ENCODE measurements around the gene SLC25A23. TPM values are rescaled to one million over a fixed set of nuclear protein-coding genes. Genes with fewer than 3 reads are reported as not detected.
"Not testable (repeated sequence)": the region's sequence is repeated elsewhere in the genome, so short reads cannot be mapped to it uniquely, and the experiment has no call there.

SLC25A23 gene
- 34.7 TPM for polyA plus RNA-seq (2012; ENCODE audit: low read depth, missing spikeins)

- FAIRE-seq (peak; percentile 9), DNase-seq (ENCODE audit: insufficient read length, low spot score) (peak; percentile 93)
- TF ChIP-seq POU2F2 (IDR thresholded peaks at IDR 0.05; ENCODE audit: low read depth, low read length) (0 out of 2 replicates have a peak, but pooled peaks have one; percentile 51), POLR2A (IDR thresholded peaks at IDR 0.05; ENCODE audit: low read depth, low read length) (no peak)
Measured at GRCh38 chr19:6459262-6460098, at the start of gene SLC25A23. Gene SLC25A23, minus strand, starts transcription at chr19:6459792. Its CDS starts 164 bp downstream, at chr19:6459628.

DNA sequence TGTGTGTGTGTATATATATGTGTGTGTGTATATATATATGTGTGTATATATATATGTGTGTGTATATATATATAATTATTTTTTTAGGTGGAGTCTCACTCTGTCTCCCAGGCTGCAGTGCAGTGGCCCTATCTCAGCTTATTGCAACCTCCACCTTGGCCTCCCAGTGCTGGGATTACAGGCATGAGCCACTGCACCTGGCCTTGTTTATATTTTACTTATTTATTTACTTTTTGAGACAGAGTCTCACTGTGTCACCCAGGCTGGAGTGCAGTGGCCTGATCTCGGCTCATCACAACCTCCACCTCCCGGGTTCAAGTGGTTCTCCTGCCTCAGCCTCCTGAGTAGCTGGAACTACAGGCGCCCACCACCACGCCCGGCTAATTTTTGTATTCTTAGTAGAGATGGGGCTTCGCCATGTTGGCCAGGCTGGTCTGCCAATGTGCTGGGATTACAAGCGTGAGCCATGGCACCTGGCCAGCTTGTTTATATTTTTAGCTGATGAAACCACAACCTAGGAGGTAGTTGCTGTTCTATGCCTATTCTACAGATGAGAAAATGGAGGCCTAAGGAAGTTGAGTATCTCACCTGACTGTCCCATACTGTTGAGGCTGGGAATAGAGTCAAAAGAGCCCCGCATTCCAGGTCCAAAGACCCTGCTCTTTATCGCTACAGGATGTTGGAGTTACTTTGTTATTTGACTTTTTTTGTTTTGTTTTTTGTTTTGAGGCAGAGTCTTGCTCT is 48.6 kb upstream of the SLC25A23 start:
- FAIRE-seq; DNase-seq (ENCODE audit: insufficient read length, low spot score): not testable (repeated sequence)

DNA sequence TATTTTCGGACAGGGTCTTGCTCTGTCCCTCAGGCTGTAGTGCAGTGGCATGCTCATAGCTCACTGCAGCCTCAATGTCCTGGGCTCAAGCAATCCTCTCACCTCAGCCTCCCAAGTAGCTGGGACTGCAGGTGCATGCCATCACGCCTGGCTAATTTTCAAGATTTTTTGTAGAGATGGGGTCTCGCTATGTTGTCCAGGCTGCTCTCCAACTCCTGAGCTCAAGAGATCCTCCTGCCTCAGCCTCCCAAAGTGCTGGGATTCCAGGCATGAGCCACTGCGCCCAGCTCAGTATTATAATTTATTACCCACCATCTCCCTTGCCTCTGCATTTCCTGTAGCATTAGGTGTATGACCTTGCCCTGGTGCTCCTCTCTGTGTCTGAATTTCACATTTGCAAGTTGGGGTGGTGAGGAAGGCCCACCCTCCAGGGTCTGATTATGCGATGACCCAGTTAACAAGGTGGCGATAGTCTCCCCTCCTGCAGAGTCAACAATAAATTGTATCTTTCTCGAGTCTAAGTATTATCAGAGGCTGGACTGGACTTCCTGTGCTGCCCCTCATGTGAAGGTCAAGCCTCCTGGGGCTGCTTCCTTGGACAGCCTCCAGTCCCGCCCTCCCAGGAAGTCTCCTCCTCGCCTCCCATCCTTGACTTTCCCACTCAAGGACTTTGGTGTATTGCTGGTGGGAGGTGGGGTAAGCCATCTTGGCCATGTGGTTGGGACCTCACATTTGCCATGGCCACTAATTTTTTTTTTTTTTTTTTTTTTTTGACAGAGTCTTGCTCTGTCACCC is 44.0 kb upstream of the SLC25A23 start:
- no peak for TF ChIP-seq POLR2A (IDR thresholded peaks at IDR 0.05; ENCODE audit: low read depth, low read length)
- FAIRE-seq = no peak
- DNase-seq (ENCODE audit: insufficient read length, low spot score) = no peak

DNA sequence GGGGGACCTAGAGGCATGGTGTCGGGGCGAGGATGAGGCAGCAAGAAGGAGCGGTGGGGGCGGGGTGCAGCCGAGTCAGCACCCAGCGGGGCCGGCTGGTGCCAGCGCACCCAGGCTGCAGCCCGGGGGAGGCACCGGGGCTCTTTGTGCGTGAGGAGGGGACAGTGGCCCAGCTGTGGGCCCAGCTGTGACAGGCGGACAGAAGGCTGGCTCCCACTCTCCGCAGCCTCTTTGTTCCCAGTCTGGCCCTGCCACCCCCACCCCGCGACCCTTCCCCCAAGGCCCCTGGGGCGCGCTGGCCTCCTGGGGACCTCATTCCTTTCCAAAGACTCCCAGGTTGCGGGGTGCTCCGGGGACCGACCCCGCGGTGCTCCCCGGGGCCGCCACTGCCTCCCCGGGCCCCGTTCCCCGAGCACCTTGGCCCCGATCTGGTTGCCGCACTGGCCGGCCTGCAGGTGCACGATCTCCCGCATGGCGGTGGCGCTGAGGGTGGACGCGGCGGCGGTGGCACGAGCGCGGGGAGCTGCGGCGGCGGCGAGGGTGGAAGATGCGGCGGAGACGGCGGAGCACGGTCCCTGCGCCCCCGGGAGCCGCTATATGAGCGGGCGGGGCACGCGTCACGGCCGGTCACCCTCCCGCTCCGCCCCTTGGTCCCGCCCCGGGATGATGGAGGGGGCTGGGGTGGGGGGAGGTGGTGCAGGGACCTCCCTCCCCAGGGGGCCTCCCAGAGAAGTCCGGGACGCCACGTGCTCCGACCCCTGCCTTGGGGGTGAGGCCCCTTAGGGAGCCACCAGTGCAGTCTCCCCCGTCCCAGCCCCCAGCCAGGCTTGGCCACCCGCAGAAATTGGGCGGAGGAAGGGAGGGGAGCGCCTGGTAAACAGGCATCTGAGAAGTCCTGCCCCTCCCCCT is 42.4 kb upstream of the SLC25A23 start, which contains the start of gene TUBB4A:
Gene TUBB4A, minus strand, starts transcription at position 570 of the 909 bp plus-strand sequence. Its CDS starts 97 bp downstream, at position 473.
- TF ChIP-seq TAF1 (IDR thresholded peaks at IDR 0.05; ENCODE audit: low read depth, low read length) (no peak), PAX5 (IDR thresholded peaks at IDR 0.05; ENCODE audit: insufficient read depth, low read length, severe bottlenecking) (peak; percentile 86)
- DNase-seq (ENCODE audit: insufficient read length, low spot score) (peak; percentile 79), FAIRE-seq (peak; percentile 95)

- no peak for TF ChIP-seq POLR2AphosphoS5 (IDR thresholded peaks at IDR 0.05; ENCODE audit: low read depth, low read length)
- TF ChIP-seq SPI1 (IDR thresholded peaks at IDR 0.05; ENCODE audit: low read depth, low read length) = no peak
- no peak for TF ChIP-seq POU2F2 (IDR thresholded peaks at IDR 0.05; ENCODE audit: low read depth, low read length)
- no peak for TF ChIP-seq PAX5 (IDR thresholded peaks at IDR 0.05; ENCODE audit: insufficient read depth, low read length, severe bottlenecking)
- TF ChIP-seq TAF1 (IDR thresholded peaks at IDR 0.05; ENCODE audit: low read depth, low read length) = no peak
- TF ChIP-seq POLR2A (IDR thresholded peaks at IDR 0.05; ENCODE audit: low read depth, low read length) = no peak
- FAIRE-seq (peak; percentile 43), DNase-seq (ENCODE audit: insufficient read length, low spot score) (no peak)
Measured at GRCh38 chr19:6500837-6501739, 41.5 kb upstream of the SLC25A23 start.

DNA sequence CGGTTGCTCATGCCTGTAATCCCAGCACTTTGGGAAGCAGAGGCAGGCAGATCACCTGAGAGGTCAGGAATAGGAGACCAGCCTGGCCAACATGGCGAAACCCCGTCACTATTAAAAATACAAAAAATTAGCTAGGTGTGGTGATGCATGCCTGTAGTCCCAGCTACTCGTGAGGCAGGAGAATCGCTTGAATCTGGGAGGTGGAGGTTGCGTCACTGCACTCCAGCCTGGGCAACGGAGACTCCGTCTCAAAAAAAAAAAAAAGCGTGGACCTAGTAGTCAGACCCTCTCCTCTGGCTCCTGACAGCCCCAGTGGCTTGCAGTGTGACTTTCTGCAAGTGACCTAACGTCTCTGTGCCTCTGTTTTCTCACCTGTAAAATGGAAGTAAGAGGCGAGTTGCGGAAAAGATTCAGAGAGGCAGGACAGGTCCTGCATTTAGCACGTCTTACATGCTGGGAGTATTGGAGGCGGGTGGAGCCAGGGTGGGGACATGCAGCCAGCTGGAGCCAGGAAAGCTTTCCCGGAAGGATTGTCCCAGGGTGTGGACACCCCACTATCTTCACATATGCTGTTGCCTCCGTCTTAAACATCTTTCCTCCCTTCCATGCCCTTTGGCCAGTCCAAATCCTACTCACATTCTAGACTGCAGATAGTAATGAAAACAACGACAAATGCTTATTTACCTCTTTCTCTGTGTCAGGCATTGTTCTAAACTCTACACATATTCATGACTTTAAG is 39.6 kb upstream of the SLC25A23 start:
- no peak for DNase-seq (ENCODE audit: insufficient read length, low spot score)
- TF ChIP-seq TAF1 (IDR thresholded peaks at IDR 0.05; ENCODE audit: low read depth, low read length) = no peak
- TF ChIP-seq PAX5 (IDR thresholded peaks at IDR 0.05; ENCODE audit: insufficient read depth, low read length, severe bottlenecking) = no peak
- no peak for TF ChIP-seq POLR2A (IDR thresholded peaks at IDR 0.05; ENCODE audit: low read depth, low read length)
- no peak for TF ChIP-seq SPI1 (IDR thresholded peaks at IDR 0.05; ENCODE audit: low read depth, low read length)
- TF ChIP-seq POU2F2 (IDR thresholded peaks at IDR 0.05; ENCODE audit: low read depth, low read length) = no peak
- TF ChIP-seq POLR2AphosphoS5 (IDR thresholded peaks at IDR 0.05; ENCODE audit: low read depth, low read length) = no peak
- no peak for FAIRE-seq

- FAIRE-seq = peak; percentile 55
- DNase-seq (ENCODE audit: insufficient read length, low spot score) = no peak
- TF ChIP-seq SPI1 (IDR thresholded peaks at IDR 0.05; ENCODE audit: low read depth, low read length) (peak; percentile 69), POLR2AphosphoS5 (IDR thresholded peaks at IDR 0.05; ENCODE audit: low read depth, low read length) (no peak), POU2F2 (IDR thresholded peaks at IDR 0.05; ENCODE audit: low read depth, low read length) (no peak)
Measured at GRCh38 chr19:6498294-6499036, 38.9 kb upstream of the SLC25A23 start.

- FAIRE-seq = no peak
- DNase-seq (ENCODE audit: insufficient read length, low spot score) = no peak
- TF ChIP-seq POLR2AphosphoS5 (IDR thresholded peaks at IDR 0.05; ENCODE audit: low read depth, low read length) (no peak), PAX5 (IDR thresholded peaks at IDR 0.05; ENCODE audit: insufficient read depth, low read length, severe bottlenecking) (no peak), SPI1 (IDR thresholded peaks at IDR 0.05; ENCODE audit: low read depth, low read length) (no peak)
Measured at GRCh38 chr19:6495947-6496346, 36.4 kb upstream of the SLC25A23 start.

All from GM12891 (cell line).